Esophagus muscularis mucosa (tissue), 4 donors: ENCODE measurements around the gene EPOP.

Source experiments
- EP300 ChIP-seq: sonication (generic); formaldehyde crosslinking; IDR thresholded peaks from one replicate; pipeline ENCODE4 v1.6.1; 2017; ENCODE audit warnings: antibody characterized with exemption
- POLR2A ChIP-seq: fragments of 450-650 bp; IDR thresholded peaks from one replicate; pipeline ENCODE4 v1.6.1; 2017; ENCODE audit warnings: antibody characterized with exemption, moderate library complexity, mild to moderate bottlenecking, low read depth
- POLR2AphosphoS5 ChIP-seq, 2 donors: sonication (generic); formaldehyde crosslinking; IDR thresholded peaks; one replicate each; pipeline ENCODE4 v1.6.1; 2017; ENCODE audit warnings: antibody characterized with exemption in 2 of 2
- TF ChIP-seq, protein P1 (sequence below), 3 experiments: fragments of 200-600 bp in 2 of 3; fragments of 450-650 bp in 1 of 3; sonication (generic) in 2 of 3; IDR thresholded peaks; one replicate each; pipeline ENCODE4 v1.5.1; 2017 to 2019; ENCODE audit warnings: antibody characterized with exemption in 3 of 3, mild to moderate bottlenecking in 2 of 3, moderate library complexity in 1 of 3

DNA sequence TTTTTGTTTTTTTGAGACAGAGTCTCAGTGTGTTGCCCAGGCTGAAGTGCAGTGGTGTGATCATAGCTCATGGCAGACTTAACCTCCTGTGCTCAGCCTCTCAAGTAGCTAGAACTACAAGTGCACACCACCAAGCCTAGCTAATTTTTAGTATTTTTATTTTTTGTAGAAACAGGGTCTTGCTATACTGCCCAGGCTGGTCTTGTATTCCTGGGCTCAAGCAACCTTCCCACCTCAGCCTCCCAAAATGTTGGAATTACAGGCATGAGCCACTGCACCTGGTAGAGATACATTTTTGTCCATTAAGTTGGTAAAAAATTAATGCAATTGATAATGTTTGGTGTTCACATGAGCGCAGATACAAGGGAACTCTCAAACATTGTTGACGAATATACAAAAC lies 46.8 kb downstream of the EPOP start:
- TF ChIP-seq, protein P1, sequence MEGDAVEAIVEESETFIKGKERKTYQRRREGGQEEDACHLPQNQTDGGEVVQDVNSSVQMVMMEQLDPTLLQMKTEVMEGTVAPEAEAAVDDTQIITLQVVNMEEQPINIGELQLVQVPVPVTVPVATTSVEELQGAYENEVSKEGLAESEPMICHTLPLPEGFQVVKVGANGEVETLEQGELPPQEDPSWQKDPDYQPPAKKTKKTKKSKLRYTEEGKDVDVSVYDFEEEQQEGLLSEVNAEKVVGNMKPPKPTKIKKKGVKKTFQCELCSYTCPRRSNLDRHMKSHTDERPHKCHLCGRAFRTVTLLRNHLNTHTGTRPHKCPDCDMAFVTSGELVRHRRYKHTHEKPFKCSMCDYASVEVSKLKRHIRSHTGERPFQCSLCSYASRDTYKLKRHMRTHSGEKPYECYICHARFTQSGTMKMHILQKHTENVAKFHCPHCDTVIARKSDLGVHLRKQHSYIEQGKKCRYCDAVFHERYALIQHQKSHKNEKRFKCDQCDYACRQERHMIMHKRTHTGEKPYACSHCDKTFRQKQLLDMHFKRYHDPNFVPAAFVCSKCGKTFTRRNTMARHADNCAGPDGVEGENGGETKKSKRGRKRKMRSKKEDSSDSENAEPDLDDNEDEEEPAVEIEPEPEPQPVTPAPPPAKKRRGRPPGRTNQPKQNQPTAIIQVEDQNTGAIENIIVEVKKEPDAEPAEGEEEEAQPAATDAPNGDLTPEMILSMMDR (IDR thresholded peaks at IDR 0.05), result no peak
- TF ChIP-seq POLR2A (no peak), POLR2AphosphoS5 (IDR thresholded peaks at IDR 0.05) (no peak), EP300 (no peak)
